Measurements from ENCODE around the gene CTDSP1.
A peak's percentile ranks its signal among the peaks of the same experiment; 100 is the strongest.

Gene CTDSP1, protein sequence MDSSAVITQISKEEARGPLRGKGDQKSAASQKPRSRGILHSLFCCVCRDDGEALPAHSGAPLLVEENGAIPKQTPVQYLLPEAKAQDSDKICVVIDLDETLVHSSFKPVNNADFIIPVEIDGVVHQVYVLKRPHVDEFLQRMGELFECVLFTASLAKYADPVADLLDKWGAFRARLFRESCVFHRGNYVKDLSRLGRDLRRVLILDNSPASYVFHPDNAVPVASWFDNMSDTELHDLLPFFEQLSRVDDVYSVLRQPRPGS

DNA sequence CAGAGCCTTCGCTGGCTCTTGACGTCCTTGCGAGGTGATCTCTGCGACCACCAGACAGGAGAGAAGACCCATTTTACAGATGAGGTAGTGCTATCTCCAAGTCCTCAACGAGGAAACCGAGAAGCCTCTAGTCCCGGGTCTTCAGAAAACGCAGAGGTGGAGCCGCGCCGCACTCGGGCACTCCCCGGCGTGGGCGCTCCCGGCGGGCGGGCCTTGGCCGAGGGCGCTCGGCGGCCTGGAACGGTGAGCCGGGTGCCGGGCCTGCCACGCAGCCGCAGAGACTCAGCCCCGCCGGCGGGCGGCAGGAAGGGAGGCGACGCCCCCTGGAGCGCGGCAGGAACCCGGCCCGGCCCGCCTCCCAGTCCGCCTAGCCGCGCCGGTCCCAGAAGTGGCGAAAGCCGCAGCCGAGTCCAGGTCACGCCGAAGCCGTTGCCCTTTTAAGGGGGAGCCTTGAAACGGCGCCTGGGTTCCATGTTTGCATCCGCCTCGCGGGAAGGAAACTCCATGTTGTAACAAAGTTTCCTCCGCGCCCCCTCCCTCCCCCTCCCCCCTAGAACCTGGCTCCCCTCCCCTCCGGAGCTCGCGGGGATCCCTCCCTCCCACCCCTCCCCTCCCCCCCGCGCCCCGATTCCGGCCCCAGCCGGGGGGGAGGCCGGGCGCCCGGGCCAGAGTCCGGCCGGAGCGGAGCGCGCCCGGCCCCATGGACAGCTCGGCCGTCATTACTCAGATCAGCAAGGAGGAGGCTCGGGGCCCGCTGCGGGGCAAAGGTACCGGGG, at the start of gene CTDSP1:
Gene CTDSP1 (plus strand): TSS at position 478 of the 776 bp plus-strand sequence. CDS start 223 bp downstream, at position 701.
- DNase-seq = peak; percentile 83

DNA sequence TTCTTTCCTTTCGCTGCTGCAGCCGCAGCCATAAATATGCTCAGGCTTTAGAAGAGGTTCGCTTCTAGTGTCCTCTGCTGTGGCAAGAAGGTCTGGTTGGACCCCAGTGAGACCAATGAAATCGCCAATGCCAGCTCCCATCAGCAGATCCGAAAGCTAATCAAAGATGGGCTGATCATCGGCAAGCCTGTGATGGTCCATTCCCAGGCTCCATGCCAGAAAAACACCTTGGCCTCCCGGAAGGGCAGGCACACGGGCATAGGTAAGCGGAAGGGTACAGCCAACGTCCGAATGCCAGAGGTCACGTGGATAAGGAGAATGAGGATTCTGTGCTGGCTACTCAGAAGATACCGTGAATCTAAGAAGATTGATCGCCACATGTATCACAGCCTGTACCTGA, 45.6 kb upstream of the CTDSP1 start:
- no peak for DNase-seq

DNA sequence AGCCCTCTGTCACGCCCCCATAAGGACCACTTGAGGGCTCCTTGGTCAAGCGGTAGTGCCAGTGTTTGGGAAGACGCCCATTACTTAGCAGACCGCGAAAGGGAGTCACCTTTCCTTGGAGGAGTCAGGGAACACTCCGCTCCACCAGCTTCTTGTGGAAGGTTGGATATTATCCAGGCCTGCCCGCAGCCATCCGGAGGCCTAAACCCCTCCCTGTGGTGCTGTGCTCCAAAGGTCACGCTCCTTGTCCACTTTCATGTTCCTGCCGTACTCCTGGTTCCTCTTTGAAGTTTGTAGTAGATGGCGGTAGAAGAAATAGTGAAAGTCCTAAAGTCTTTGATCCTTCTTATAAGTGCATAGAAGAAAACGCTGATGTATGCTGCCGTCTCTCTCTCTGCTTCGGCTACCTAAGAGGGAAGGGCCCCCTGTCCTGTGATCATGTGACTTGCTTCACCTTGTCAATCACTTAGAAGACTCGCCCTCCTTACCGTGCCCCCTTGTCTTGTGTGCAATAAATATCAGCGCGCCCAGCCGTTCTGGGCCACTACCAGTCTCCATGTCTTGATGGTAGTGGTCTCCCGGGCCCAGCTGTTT, 44.7 kb upstream of the CTDSP1 start:
- no peak for DNase-seq

DNA sequence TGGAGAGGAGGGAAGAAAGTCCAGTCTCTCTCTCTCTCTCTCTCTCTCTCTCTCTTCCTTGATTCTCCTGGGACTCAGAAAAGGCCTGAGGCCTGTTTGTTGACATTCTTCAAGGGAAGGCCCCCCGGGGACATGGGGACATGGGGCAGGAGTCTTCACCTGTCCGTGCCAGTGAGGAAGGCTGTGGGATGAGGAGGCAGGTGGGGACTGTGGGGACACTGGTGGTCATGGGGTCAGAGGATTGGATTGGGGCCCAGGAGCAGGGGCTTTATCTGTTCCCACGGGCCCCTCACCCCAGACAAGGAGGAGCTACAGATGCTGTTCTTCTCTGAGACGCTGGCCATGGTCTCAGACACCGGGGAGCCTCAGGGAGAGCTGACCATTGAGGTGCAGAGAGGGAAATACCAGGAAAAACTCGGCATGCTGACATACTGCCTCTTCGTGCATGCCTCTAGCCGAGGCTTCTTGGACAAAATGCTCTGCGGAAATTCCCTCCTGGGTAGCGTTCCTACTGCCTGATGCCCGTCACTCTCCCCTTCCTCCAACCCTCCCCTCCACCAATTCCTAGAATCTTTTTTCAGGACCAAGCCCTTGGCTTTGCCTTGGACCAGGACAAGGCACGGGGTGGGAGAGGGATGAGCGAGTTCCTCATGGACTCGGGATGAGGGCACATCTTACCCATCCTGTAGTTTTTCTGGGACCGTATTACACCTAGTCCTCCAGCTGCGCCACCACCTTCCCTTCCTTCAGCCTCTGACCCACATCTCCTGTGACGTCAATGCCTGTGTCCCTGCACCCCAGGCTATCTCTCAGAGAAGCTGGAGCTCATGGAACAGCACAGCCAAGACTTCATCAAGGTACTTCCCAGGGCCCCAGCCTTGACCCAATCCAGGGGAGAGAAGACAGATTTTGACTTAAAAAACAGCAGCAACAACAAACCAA, 42.2 kb upstream of the CTDSP1 start:
- no peak for DNase-seq

DNA sequence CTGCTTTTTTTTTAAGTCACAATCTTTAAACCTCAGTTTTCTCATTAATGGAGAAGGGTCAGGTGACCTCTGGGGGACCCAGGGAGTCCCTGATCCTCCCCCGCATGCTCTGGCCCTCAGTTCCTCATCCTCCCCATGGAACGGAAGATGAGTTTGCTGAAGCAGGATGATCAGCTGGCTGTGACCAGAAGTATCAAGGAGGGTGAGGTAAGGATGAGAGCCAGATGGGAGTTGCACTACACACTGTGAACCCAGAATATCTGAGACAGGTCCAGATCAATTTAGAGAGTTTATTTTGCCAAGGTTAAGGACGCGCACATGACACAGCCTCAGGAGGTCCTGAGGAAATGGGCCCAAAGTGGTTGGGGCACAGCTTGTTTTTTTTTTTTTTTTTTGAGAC, 39.2 kb upstream of the CTDSP1 start:
- no peak for DNase-seq

DNA sequence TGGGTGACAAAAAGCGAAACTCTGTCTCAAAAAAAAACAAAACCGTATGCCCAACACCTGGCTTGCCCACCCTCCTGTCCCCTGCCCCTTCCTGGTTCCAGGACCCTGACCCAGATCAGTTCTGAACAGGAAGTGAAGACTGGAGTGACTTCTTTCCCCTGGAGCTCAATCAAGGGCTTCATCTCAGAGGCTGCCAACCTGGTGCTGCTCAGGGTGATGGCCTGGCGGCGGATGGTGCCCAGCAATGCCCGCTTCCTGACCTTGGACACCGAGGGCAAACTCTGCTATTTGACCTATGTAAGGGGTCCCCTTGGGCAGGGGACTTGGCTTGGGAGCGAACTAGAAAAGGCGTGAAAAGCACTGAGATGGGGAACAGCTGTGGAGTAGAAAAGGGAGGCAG, 37.1 kb upstream of the CTDSP1 start:
- DNase-seq = no peak

DNA sequence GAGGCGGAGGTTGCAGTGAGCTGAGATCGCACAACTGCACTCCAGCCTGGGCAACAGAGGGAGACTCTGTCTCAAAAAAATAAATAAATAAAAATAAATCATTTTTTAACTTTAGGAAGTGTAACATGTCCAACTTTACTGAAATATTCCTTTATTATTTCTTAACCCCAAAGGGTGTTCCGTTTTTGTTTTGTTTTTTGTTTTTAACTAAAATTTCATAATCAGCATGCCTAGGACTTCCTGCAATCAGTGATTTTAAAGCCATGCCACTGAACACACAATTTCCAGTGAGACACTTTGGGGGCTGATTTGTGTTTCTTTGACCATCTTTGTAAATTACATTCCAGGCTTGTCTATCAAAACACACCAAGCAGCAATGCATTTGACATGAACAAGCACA, 35.9 kb upstream of the CTDSP1 start:
- DNase-seq = no peak

DNA sequence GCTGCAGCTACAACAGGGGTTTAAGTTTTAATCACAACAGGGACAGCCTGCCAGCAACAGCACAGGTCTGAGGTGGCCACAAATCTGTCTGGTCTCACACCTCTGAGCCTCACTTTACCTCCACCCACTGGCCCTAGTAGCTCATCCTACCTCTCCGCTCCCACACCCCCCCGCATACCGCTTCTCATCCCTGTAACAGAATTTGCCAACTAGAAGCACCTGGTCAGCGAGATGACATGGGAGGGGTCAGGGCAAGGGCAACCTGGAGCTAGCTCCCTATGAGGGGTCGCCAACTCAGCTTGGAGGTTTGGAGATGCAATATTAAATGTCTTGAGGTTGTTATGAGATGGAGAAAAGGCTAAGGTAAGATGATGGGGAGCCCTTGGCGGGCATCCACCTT, 35.5 kb upstream of the CTDSP1 start:
- DNase-seq = no peak

DNA sequence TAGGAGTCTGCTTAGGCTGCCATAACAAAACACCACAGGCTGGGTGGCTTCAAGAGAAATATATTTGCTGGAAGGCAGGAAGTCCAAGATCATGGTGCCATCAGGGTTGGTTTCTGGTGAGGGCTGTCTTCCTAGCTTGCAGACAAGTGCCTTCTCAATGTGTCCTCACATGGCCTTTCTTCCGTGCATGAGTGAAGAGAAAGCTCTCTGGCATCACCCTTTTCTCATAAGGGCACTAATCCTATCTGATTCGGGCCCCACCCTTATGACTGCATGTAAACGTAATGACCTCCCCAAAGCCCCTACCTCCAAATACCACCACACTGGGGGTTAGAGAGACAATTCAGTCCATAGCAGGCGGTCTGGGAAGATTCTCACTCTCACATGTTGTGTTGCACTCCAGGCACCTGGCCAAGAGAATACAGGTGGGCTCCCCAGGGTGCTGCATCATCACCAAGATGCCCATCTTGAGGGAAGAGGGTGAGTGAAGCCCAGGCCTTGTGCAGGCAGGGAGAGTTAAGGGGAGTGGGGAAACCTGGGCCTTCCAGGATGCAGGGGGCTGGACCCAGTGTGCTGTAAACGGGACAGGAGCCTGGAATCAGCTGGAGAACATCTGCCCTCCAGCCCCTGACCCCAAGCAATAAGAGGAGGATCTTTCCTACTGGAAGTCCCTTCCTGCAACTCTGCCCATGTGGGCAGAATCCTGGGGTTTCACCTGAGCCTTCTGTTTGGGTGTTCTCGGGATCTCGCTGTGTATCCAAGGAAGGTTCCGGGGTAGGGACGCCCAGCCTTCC, 32.9 kb upstream of the CTDSP1 start:
- no peak for DNase-seq

DNA sequence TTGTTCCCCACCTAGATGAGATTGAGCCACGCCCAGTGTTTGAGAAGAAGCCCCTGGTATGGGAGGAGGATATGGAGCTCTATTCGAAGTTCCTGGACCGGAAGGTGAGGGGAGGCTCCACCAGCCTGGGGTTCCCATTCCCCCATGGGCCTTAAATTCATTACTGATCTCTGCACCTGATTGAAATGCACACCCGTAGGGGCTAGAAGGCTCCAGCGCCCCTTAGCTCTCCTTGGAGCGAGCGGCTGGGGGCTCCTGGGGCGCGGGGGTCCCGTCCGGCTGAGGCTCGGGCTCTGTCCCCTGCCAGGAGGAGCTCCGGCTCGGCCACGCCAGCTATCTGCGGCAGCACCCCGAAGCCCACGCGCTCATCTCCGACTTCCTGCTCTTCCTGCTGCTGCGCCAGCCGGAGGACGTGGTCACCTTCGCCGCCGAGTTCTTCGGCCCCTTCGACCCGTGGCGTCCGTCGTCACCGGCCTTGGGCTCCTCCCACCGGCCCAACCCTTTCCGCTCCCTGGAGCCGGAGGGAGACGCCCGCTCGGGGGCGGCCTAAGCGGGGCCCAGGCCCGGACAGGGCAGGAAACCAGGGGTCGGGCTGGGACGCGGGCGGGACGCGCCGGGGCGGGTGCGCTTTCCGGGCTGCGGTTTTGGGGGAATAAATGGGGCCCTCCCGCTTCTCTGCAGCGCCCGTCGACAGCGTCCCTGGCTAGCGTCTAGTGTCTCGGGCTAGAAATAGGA, 32.1 kb upstream of the CTDSP1 start:
- DNase-seq = no peak

DNA sequence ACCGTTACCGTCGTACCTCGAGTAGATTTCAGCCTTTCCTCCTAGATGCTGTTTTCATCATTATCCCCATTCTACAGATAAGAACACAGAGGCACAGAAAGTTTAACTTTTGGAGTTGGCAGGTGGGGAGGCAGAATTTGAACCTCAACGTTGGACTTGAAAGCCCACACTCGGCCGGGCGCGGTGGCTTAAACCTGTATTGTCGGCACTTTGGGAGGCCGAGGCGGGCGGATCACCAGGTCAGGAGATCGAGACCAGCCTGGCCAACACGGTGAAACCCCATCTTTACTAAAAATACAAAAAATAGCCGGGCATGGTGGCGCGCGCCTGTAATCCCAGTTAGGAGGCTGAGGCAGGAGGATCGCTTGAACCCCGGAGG, 31.5 kb upstream of the CTDSP1 start:
- DNase-seq = no peak

DNA sequence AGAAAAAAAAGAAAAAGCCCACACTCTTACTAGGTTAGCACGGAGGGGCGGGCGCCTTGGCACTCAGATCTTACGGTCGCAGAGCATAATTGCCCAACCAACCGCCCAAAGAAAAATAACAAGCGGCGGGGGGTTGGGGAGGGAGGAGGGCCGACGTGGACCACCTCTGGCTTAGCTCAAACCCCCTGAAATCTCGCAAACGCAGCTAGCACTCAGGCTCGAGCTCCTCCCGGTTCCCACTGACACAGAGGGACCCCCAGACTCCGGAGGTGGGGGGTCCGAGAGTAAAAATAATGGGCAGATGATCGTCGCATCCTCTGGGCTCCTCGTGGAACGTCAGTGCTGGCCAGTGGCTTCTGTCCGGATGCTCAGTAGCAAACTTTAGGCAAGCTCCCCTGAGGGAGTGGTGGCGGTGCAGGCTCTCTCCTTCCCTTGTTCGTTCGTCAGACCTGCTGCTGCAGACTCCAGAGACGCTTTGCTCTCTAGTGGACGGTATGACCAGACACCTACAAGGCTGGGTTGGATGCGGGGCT, 31.0 kb upstream of the CTDSP1 start:
- no peak for DNase-seq

DNA sequence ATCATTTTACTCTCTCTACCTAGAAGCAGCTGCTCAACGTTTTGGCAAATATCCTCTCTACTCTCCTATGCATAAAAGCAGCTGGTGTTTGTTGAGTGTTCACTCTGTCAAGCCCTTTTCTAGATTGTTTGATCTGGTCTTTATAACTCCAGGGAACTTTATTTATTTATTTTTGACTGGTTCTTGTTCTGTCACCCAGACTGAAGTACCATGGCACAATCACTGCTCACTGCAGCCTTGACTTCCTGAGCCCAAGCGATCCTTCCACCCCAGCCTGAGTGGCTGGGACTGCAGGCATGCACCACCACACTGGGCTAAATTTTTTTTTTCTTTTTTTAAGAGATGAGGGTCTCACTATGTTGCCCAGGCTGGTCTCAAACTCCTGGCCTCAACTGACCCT, 30.3 kb upstream of the CTDSP1 start:
- DNase-seq = peak; percentile 9

DNA sequence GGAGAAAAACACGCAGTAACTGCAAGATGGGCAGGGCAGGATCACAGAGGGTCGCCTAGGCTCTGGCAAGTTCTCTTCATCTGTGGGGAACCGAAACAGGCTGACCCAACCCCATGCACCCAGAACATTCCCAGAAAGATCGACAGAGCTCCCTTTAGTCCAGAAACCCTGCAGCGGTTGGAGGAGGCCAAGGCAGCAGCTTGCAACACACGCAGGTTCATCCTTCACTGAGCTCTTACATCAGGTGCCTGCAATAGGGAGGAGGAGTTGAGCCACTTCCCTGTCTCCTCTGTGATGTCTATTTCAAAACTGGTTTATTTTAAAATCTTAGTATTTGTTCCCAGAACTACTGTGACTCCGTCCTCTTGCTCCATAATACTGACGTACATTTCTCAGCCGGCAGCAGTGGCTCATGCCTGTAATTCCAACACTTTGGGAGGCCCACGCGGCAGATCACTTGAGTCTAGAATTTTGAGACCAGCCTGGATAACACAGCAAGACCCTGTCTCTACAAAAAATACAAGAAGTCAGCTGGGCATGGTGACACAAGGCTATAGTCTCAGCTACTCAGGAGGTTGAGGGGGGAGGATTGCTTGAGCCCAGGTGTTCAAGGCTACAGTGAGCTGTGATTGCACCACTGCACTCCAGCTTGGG, 29.1 kb upstream of the CTDSP1 start:
- DNase-seq = no peak

DNA sequence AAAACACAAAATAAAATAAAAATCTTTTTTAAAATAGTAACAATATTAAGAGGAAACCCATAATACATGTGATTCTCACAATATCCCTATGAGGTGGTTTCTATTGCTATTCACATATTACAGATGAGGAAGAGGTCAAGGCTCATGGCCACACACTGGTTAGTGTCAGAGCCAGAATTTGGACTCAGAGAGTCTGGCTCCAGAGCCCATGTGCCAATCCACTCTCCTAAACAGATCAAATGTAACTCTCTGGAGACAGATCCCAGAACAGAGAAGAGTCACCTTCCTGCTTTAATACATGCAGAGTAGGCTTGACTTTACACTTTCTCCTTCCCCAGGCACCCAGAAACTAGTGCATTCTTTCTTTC, 27.7 kb upstream of the CTDSP1 start:
- DNase-seq = no peak

DNA sequence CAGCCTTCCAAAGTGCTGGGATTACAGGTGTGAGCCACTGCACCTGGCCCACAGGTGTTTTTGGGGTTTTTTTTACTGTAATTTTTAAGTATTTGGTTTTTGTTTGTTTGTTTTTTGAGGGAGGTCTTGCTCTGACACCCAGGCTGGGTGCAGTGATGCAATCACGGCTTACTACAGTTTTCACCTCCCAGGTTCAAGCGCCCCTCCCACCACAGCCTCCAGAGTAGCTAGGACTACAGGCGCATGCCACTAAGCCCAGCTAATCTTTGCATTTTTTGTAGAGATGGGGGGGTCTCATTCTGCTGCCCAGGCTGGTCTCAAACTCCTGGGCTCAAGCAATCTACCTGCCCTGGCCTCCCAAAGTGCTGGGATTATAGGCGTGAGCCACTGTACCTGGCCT, 24.9 kb upstream of the CTDSP1 start:
- no peak for DNase-seq

DNA sequence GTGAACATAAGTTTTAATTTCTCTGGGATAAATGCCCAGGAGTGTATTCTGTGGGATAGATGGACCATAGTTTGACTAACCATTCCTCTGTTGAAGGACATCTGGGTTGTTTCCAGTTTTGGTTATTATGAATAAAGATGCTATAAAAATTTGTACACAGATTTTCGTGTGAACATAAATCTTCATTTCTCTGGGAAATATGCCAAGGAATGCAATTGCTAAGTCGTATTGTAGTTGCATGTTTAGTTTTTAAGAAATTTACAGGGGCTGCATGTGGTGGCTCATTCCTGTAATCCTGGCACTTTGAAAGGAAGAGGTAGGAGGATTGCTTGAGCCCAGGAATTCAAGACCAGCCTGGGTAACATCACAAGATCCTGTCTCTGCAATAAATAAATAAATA, 24.5 kb upstream of the CTDSP1 start:
- DNase-seq = no peak

DNA sequence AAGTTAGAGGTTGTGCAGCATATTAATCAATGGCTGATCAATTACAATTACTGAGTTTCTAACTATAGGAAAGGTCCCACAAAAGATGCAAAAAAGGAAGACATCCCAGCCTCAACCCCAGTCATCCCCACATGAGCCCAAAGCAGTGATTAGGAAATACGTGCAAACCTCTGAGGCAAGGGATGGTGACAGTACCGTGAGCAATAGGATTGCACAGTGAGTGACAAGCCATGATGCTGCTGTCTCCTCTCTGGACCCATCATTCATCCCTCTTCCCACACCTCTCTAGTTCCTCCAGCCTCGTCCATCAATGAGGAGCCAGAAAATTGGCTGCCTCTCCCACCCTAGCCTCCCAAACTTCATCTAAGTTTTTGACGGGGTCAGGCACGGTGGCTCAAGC, 21.6 kb upstream of the CTDSP1 start:
- DNase-seq = no peak

DNA sequence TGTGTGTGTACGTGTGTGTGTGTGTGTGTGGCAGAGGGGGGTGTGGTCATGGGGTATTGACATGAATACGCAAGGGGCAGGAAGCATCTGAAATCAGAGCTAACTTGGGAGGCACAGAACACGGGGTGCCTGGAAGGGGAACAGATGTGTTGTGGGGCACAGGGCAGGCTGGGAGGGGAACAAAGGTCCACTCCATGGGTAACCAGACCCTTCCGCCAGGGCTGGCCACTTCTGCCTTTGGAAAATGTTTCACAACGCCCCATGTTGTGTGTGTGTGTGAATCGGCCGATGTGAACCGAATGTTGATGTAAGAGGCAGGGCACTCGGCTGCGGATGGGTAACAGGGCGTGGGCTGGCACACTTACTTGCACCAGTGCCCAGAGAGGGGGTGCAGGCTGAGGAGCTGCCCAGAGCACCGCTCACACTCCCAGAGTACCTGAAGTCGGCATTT, 17.7 kb upstream of the CTDSP1 start, which contains the start of gene SLC11A1:
Gene SLC11A1 (plus strand): TSS at position 358 of the 451 bp plus-strand sequence. CDS start 96 bp downstream, outside the sequence.
- no peak for DNase-seq

DNA sequence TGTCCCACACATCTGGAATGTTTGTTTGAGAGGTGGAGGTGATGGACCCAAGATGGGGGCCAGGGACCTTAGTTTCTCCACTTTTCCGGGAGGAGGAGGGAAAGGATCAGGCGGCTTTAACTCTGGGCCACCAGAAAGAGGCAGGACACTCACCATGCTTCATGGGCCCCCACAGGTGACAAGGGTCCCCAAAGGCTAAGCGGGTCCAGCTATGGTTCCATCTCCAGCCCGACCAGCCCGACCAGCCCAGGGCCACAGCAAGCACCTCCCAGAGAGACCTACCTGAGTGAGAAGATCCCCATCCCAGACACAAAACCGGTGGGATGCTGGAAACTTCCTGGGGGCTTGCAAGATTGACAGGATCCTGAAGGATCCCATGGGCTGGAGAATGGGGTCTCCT, 16.9 kb upstream of the CTDSP1 start:
- DNase-seq = no peak

Data from NCI-H1694 treated with DMSO at 0.1 percent for 48 hours (cell line).